GM18861 (cell line): Measurements from ENCODE around the gene LARP4B.

Experiments used
- ATAC-seq: cut with Tn5 transposase; IDR thresholded peaks from one replicate; pipeline ENCODE4 v1.9.1; 2021; ENCODE audit not compliant: unreplicated experiment

The LARP4B gene

GRCh38 chr10:870564-871166 is 60.8 kb downstream of the LARP4B start:
- ATAC-seq = no peak

GRCh38 chr10:869171-869570 is 62.3 kb downstream of the LARP4B start:
- no peak for ATAC-seq

- ATAC-seq = no peak
Measured at GRCh38 chr10:867807-868206, 63.7 kb downstream of the LARP4B start.

DNA sequence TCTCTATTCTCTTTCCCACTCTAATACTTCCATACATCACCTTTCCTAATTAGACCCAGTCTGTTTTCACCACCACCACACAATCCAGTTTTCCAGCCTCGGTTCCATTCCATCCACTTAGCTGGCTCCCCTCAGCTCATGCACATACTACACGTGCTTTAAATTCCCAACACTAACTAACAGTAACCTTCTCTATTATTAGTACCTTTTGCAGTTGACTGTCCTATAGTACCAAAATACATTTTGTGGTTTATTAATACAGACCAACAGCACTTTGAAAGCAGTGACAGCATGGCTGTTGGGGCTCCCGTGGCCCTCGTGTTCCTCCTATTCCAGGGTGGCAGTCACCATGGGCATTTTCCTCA is 64.9 kb downstream of the LARP4B start:
- no peak for ATAC-seq

DNA sequence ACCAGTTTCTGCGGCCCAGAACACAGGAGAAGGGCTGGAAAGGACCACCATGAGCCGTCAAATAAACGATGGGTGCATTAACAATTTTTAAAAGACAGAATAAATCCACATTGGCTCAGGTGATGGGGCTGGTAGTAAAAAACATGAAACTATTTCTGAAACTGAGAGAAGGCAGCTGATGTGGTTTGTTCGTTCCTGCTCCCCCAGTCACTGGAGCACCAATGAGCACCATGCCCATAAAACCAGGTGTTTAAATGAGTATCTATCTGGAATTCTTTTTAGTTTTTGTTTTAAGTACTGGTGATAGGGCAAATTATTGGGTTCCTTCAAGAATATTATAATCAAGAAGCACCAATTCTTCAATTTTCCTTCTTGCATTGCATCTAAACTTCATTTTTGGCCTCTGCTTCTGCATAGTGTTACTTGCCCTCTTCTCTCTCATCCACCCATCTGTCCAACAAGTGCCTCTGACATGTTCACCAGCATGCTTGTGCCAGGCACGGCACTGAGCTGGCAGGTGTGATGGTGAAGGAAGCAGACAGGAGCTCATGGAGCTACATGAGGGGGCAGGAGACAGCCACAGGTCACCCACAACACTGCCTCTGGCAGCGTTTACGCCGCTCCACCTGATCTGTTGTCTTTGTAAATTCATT is 65.5 kb downstream of the LARP4B start:
- ATAC-seq = no peak

GRCh38 chr10:865257-865656 is 66.2 kb downstream of the LARP4B start:
- ATAC-seq = no peak

GRCh38 chr10:860519-860918 is 71.0 kb downstream of the LARP4B start:
- ATAC-seq = no peak

DNA sequence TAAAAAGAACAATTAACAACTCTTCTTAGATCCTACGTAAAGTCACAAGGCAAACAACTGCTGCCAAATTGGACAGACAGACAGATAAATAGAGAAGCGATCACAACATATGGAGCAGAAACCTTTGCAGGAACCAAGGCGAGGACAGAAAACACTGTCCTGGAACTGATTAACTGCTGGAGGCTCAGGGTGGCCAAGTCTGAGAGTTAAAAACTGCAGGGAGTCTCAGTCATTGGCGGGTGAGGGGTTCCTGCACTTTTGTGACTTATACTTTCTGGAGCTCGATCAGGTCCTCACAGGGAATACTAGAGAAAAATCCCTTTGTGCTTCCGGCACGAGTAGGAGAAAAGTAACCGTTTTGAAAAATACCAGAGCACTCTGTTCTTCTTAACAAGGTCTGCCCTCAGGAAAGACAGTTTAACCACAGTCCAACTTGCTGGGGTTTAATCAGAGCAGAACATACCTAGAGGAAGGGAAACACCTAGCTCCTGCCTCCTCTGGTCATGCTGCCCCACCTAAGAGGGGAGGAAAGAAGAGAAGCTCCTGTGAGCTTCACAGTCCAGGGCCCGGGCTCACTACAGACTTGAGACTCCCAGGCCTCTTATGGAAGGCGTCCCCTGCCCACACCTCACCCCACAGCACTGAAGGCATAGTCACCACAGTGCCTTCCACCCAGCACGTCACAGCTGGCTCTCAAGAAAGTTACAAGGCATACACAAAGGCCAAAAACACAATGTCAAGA is 74.9 kb downstream of the LARP4B start:
- no peak for ATAC-seq

DNA sequence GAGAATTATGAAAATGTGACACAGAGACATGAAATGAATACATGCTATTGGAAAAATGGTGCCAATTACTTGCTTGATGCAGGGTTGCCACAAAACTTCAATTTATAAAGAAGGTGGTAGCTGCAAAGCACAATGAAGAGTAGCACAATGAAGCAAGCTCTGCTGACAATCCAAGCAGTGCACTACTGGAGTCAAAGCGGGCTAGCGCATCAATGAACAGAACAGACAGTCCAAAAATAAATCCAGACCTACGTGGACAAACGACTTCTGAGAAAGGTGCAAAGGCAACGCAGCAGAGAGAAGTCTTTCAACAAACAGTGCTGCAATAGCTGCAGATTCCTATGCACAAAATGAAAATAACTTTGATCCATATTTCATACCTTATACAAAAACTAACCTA is 75.8 kb downstream of the LARP4B start:
- ATAC-seq = no peak

DNA sequence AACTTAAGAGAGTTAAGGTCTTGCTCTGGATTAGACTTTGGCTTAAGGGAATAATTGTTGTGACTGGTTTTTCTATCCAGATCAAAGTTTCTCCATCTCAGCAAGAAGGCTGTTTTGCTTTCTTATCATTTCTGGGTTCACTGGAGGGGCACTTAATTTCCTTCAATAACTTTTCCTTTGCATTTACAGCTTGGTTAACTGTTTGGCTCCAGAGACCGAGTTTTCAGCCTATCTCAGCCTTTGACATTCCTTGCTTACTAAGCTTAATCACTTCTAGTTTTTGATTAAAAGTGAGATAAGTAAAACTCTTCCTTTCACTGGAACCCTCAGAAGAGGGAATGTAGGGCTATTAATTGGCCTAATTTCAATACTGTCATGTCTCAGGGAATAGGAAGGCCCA is 76.4 kb downstream of the LARP4B start:
- no peak for ATAC-seq

GRCh38 chr10:853017-853416 is 78.5 kb downstream of the LARP4B start:
- ATAC-seq = no peak

- ATAC-seq = peak; percentile 22
Measured at GRCh38 chr10:852386-852785, 79.1 kb downstream of the LARP4B start.

- peak; percentile 89 for ATAC-seq
Measured at GRCh38 chr10:851901-852300, 79.6 kb downstream of the LARP4B start.

DNA sequence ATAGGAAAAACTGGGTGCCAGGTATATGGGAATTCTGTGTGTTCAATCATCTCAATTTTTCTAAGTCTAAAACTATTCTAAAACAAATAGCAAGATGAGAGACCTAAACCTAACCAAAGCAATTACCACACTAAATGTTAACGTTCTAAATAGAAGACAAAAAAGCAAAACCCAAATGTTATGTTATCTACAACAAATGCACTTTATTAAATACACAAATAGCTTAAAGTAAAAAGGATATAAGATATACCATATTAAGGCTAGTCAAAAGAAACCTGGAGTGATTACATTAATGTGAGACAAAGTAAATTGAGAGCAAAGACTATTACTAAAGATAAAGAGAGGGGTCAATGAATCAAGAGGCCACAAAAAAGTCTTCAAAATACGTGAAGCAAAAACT is 81.4 kb downstream of the LARP4B start:
- ATAC-seq = no peak

DNA sequence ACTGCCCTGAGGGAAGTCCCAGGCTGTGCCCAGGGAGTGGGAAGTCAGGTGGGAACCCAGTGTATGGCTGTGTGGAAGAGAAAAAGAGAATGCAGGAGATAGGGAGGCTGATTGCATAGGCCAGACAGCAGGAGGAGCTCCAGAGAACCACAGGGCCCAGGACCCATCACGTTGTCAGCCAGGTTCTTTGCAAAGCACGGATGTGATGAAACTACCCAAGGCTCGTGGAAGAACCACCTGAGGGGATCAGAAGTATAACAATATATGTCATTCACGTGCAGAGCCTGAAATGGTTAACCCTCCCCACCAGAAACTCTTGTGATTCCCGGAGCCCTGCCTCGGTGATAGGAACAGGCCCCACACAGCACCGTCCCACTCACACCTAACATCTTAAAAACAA is 83.6 kb downstream of the LARP4B start:
- no peak for ATAC-seq

- ATAC-seq = no peak
Measured at GRCh38 chr10:846126-846685, 85.3 kb downstream of the LARP4B start.

DNA sequence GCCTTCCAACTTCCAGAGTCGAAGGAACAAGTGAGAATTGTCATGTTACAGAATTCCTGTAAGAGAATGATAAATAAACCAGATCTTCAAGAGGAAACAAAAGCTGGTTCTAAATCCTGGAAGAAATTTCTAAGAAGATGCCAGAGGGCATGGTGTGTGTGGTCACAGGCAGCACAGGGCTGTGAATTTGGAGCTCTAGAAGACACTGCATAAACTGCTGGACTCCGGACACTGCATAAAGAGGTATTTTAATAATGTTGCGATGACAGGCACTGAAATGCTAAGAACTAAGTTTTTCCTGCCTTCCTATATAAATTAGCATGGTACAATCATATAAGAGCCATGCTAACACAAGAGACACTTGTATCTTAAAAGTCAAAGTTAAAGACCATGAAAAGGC is 86.0 kb downstream of the LARP4B start:
- ATAC-seq = no peak

DNA sequence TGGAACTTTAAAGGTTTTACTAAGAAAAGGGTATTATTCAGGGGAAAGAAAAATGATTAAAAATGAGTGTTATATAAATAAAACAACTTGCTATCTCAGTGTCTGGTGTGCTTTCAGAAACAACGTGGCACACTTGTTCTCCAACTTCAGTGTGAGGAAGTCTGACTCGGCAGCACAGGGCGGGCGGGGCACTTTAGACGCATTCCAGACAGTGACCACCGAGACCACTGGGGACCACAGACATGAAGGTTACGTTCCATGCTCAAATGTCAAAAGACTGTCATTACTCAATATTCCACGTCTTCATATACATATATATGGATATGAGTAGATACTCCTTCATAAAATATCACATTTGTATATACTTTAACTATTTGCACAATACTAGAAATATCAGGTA is 87.0 kb downstream of the LARP4B start:
- no peak for ATAC-seq

GRCh38 chr10:843703-844102 is 87.8 kb downstream of the LARP4B start:
- no peak for ATAC-seq

DNA sequence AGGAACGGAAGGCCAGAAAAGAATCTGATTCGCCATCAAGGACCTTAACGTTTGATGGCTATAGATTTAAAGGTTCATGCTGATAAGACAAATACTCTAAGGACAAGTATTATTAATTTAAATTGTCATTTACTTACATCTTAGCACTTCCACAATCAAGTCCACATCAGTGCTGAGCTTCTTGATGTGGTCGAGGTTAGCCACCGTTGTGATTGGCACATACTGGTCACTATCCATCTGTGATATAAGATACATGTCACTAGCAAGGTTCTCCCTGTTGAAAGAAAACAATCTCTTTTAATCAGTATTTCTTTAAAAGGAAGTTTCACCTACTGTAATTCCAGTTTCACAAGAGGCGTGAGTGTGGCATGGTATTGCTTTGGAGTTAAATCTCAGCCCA is 88.7 kb downstream of the LARP4B start:
- no peak for ATAC-seq

GRCh38 chr10:841535-841934 is 90.0 kb downstream of the LARP4B start:
- ATAC-seq = no peak

DNA sequence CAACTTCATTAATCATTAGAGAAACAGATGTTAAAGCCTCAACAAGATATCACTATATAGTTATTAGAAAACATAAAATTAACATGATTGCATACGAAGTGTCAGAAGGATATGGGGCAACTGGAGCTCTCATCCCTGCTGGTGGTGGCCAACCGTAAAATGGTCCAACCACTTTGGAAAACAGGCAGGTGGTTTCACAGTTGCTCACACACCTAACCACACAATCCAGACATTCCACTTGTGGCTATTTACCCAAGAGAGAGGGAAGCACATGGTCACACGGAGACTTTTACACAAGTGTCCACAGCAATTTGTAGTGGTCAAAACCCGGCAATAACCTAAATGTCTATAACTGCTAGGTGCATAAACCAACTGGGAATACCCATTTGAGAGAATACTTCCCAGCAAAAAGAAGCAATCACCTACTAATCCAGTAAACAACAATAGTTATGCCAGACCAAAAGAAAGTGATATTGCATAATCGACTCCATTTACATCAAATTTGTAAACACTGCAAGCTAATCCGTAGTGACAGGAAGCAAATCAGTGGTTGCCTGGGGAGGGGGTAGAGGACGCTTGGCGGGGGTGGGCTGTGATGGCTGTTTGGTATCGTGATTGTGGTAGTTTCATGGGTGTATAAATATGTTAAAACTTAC is 91.8 kb downstream of the LARP4B start:
- ATAC-seq = no peak
